Spleen (tissue), 11 donors: ENCODE data around the gene CTNNA2. TPM values are rescaled to one million over a fixed set of nuclear protein-coding genes. Genes with fewer than 3 reads are reported as not detected.

Experiments
- DNase-seq: peaks from one replicate; pipeline ENCODE4 v3.0.0-alpha.2; 2020
- H3K27ac ChIP-seq, 8 donors: fragments of 200-600 bp; sonication (generic) in 7 of 8; 1 replicate in 4 of 8; 2 replicates in 4 of 8; pipeline versions ENCODE4 v1.5.0 to v1.8.0; 2016 to 2021; ENCODE audit warnings: inconsistent platforms in 4 of 8, mild to moderate bottlenecking in 4 of 8, moderate library complexity in 1 of 8
- H3K27me3 ChIP-seq, 7 donors: fragments of 200-600 bp; sonication (generic) in 6 of 7; replicated peaks in 1 of 7; 1 replicate in 4 of 7; 2 replicates in 3 of 7; pipeline versions ENCODE4 v1.5.0 to v1.8.0; 2016 to 2021; ENCODE audit warnings: inconsistent platforms in 3 of 7, mild to moderate bottlenecking in 1 of 7
- H3K36me3 ChIP-seq, 6 donors: fragments of 200-600 bp; sonication (generic) in 5 of 6; 1 replicate in 4 of 6; 2 replicates in 2 of 6; pipeline versions ENCODE4 v1.5.0 to v1.8.0; 2016 to 2021; ENCODE audit warnings: inconsistent platforms in 2 of 6
- H3K4me1 ChIP-seq, 6 donors: fragments of 200-600 bp; sonication (generic) in 5 of 6; 1 replicate in 3 of 6; 2 replicates in 3 of 6; pipeline versions ENCODE4 v1.5.0 to v1.8.0; 2016 to 2021; ENCODE audit warnings: inconsistent platforms in 3 of 6
- H3K4me3 ChIP-seq, 8 donors: fragments of 200-600 bp; sonication (generic) in 7 of 8; 1 replicate in 4 of 8; 2 replicates in 4 of 8; pipeline versions ENCODE4 v1.5.0 to v1.8.0; 2016 to 2021; ENCODE audit warnings: inconsistent platforms in 4 of 8, mild to moderate bottlenecking in 4 of 8, moderate library complexity in 2 of 8
- H3K9me3 ChIP-seq, 8 donors: fragments of 200-600 bp; sonication (generic) in 7 of 8; 1 replicate in 4 of 8; 2 replicates in 4 of 8; pipeline versions ENCODE4 v1.5.0 to v1.8.0; 2016 to 2021; ENCODE audit warnings: inconsistent platforms in 4 of 8
- CTCF ChIP-seq, 11 experiments: fragments of 200-600 bp in 7 of 11; fragments of 450-650 bp in 4 of 11; sonication (generic) in 4 of 11; IDR thresholded peaks in 8 of 11; conservative IDR thresholded peaks in 3 of 11; 1 replicate in 7 of 11; 2 replicates in 4 of 11; pipeline versions ENCODE4 v1.4.0 to v1.8.0; 2016 to 2021; ENCODE audit warnings: antibody characterized with exemption in 11 of 11, inconsistent platforms in 4 of 11, mild to moderate bottlenecking in 1 of 11
- POLR2A ChIP-seq, 3 donors: fragments of 450-650 bp; IDR thresholded peaks; one replicate each; pipeline ENCODE4 v1.5.1; 2017; ENCODE audit warnings: antibody characterized with exemption in 3 of 3, mild to moderate bottlenecking in 1 of 3
- POLR2AphosphoS5 ChIP-seq, 3 donors: sonication (generic); formaldehyde crosslinking; IDR thresholded peaks; one replicate each; pipeline ENCODE4 v1.5.1; 2017; ENCODE audit warnings: antibody characterized with exemption in 3 of 3
- WGBS, 5 donors: extraction: QIAGEN DNeasy Blood & Tissue Kit in 3 of 5; methylation state at CpG; one replicate each; pipeline versions ENCODE4 v1.1.5 to v1.1.7; 2013 to 2018; 5-methylcytosine and 5-hydroxymethylcytosine counted together
- intact Hi-C: fragments of 100-400 bp; cut with DNase I; formaldehyde crosslinking; loops from one replicate; pipeline ENCODE4 v1.15.0; 2023; ENCODE audit warnings: low total_unique reads
- polyA plus RNA-seq, 3 donors: library from polyadenylated mRNA; stranded (reverse); fragments of 200-250 nt; gene quantifications; one replicate each; pipeline ENCODE4 v1.2.1, GENCODE V29; 2013
- total RNA-seq, 7 donors: library from RNA; depleted of rRNA in 3 of 7; stranded (reverse); fragments of >200 nt in 3 of 7; fragmentation: NEBNext Ultra II Directional in 4 of 7; extraction: Animal tissue kit (Norgen Biotek cat#: 25700) in 4 of 7; gene quantifications; one replicate each; pipeline versions ENCODE4 v1.1.0 to v1.2.1, GENCODE V29; 2016 to 2021
- donor health status: healthy with polysubstance abuse.
- donor health status: DM: no; HTN: no; CAD: no; lungs with moderate emphysema.
- donor health status: DM: no; HTN: no; CAD: no.
- donor health status: Bipolar disorder and iron deficiency.
- donor health status: healthy.
- donor health status: DM: no; HTN: no; CAD: no.
- donor health status: DM: yes; HTN: yes; CAD: no.

Gene CTNNA2
- total and polyA plus RNA-seq, 10 donors: not detected

- TF ChIP-seq POLR2AphosphoS5 (IDR thresholded peaks at IDR 0.05) (no peak), POLR2A (IDR thresholded peaks at IDR 0.05) (no peak), CTCF (IDR thresholded peaks at IDR 0.05 in 8 of 11, conservative IDR thresholded peaks at IDR 0.05 in 3 of 11) (no peak)
- DNase-seq: no peak
- WGBS, 5 donors: 70 to 89% (median 84%) methylated on average over 1 of the region's 1 CpG
- peaks cover 0 to 26% (median 2%) of the 10 kb centered on the region in 7 donors for H3K27me3 ChIP-seq
- no peak overlapping the region for H3K4me3 ChIP-seq
- H3K36me3 ChIP-seq: no peaks in the 10 kb centered on the region
- H3K4me1 ChIP-seq: no peaks in the 10 kb centered on the region
- no peak overlapping the region for H3K27ac ChIP-seq
- intact Hi-C loops: no loop called here
- H3K9me3 ChIP-seq: no peaks in the 10 kb centered on the region
Measured at GRCh38 chr2:80326861-80327260, 814.0 kb downstream of the CTNNA2 start.

- H3K4me1 ChIP-seq: no peaks in the 10 kb centered on the region
- WGBS, 5 donors: 18 to 33% (median 26%) methylated on average over 1 of the region's 1 CpG
- H3K4me3 ChIP-seq: no peak overlapping the region
- TF ChIP-seq CTCF (IDR thresholded peaks at IDR 0.05 in 8 of 11, conservative IDR thresholded peaks at IDR 0.05 in 3 of 11) (no peak), POLR2A (IDR thresholded peaks at IDR 0.05) (no peak), POLR2AphosphoS5 (IDR thresholded peaks at IDR 0.05) (no peak)
- no peak overlapping the region for H3K27ac ChIP-seq
- H3K36me3 ChIP-seq: no peaks in the 10 kb centered on the region
- peaks cover 0 to 13% (median 0%) of the 10 kb centered on the region in 7 donors for H3K27me3 ChIP-seq
- no peak for DNase-seq
- intact Hi-C loops: no loop called here
- H3K9me3 ChIP-seq: no peaks in the 10 kb centered on the region
Measured at GRCh38 chr2:80328159-80328571, 815.3 kb downstream of the CTNNA2 start.

GRCh38 chr2:80329491-80329890 lies 816.6 kb downstream of the CTNNA2 start:
- intact Hi-C loops: no loop called here
- 60 to 72% (median 68%) methylated on average over 5 of the region's 5 CpGs for WGBS, 5 donors
- TF ChIP-seq POLR2AphosphoS5 (IDR thresholded peaks at IDR 0.05): no peak
- TF ChIP-seq CTCF (IDR thresholded peaks at IDR 0.05 in 8 of 11, conservative IDR thresholded peaks at IDR 0.05 in 3 of 11): no peak
- TF ChIP-seq POLR2A (IDR thresholded peaks at IDR 0.05): no peak

GRCh38 chr2:80330527-80331450 lies 817.9 kb downstream of the CTNNA2 start:
- no peak overlapping the region for H3K4me3 ChIP-seq

More at GRCh38 chr2:80329491-80329890, 816.6 kb downstream of the CTNNA2 start:
- H3K4me1 ChIP-seq: no peaks in the 10 kb centered on the region
- no peak overlapping the region for H3K4me3 ChIP-seq
- no peak overlapping the region for H3K27ac ChIP-seq
- H3K36me3 ChIP-seq: no peaks in the 10 kb centered on the region
- H3K9me3 ChIP-seq: no peaks in the 10 kb centered on the region
- no peak for DNase-seq
- H3K27me3 ChIP-seq: no peaks in the 10 kb centered on the region

More at GRCh38 chr2:80330527-80331450, 817.9 kb downstream of the CTNNA2 start:
- Histone ChIP-seq H3K36me3 (no peaks in the 10 kb centered on the region), H3K9me3 (no peaks in the 10 kb centered on the region), H3K27ac (no peak overlapping the region), H3K4me1 (no peaks in the 10 kb centered on the region), H3K27me3 (no peaks in the 10 kb centered on the region)
- intact Hi-C loops: no loop called here
- no peak for TF ChIP-seq CTCF (IDR thresholded peaks at IDR 0.05 in 8 of 11, conservative IDR thresholded peaks at IDR 0.05 in 3 of 11)
- TF ChIP-seq POLR2A (IDR thresholded peaks at IDR 0.05): no peak
- no peak for TF ChIP-seq POLR2AphosphoS5 (IDR thresholded peaks at IDR 0.05)
- no peak for DNase-seq
- WGBS, 5 donors: 76 to 89% (median 82%) methylated on average over 14 of the region's 14 CpGs
